Central memory CD4-positive, alpha-beta T cell (primary cell): ENCODE measurements around the gene GATC.
A peak's percentile ranks its signal among the peaks of the same experiment; 100 is the strongest.

Source experiments
- DNase-seq: peaks from one replicate; pipeline ENCODE4 v3.0.0; 2022
- total RNA-seq, 3 experiments: gene quantifications; one replicate each; lab custom pipeline; 2026; lab: John Stamatoyannopoulos, UW

Gene GATC, protein sequence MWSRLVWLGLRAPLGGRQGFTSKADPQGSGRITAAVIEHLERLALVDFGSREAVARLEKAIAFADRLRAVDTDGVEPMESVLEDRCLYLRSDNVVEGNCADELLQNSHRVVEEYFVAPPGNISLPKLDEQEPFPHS
- total RNA-seq, result 32.4 to 73.4 (median 60.2) reads per million in 3 experiments

DNA sequence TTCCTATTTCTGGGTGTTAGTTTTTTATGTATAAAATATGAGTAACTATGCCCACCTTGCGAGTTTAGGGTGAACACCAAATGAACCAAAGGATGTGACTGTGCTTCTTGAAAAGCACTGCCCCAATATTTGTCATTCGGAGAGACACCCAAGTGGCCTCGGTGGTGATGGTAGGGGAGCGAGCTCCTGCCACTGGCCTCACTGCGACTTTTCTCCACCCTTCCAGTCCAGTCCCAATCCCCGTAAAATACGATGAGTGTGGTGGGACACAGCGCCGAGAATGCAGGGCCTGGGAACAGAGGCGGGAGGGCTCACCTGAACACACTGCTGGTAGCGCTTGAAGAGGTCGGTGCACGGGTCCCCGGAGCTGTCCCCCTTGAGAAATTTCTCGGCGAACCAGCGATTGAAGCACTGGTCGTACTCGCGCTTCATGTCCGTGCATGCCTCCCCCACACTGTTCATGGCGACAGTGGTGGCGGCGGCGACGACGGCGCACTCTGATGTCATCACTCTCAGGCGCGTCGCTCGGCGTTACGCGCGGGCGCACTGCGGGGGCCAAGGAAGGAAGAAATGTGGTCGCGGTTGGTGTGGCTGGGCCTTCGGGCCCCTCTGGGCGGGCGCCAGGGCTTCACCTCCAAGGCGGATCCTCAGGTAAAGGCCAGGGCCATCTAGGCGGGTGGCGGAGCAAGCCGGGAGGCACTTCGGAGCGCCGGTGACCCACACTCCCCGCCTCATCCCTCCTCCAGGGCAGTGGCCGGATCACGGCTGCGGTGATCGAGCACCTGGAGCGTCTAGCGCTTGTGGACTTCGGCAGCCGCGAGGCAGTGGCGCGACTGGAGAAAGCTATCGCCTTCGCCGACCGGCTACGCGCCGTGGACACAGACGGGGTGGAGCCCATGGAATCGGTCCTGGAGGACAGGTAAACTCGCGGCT lies at the start of gene GATC, which contains the start of gene TRIAP1:
TSS of gene GATC (plus strand) at position 534 of the 933 bp plus-strand sequence. CDS start at position 571, 37 bp downstream.
TSS of gene TRIAP1 (minus strand) at position 474 of the 933 bp plus-strand sequence. CDS start at position 462, 12 bp downstream.
- DNase-seq, result peak; percentile 81

DNA sequence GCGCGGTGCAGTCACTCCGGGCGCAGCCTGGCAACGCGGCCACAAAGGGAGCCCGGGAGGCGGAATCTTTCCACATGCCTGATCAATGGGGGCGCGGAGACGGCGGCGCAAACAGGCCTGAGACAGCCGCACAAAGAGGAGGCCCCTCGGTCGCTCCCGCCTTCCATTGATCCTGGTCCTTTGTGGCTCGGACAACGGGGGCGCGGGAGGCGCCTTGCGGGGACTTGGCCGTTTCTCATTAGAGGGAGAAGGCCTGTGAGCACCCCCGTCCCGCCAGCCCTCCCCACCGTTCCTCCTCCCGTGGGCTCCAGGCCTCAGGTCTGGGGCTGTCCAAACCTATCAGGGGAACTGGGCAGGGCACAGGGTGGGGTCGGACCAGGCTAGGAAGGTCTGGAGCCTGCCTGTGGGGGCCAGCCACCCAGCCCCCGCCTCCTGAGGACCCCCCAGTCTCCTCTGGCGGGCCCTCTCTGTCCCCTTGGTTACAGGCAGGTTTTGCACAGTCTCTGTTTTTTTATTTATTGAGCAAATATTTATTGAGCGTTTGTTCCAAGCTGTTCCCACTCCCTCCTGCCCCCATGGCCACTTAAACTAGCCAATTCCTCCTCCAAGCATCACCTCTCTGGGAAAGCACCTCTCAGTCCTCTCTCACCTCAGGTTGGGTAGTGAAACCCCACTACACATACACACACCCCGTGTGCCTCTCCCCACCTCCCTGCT lies 48.3 kb upstream of the GATC start:
- DNase-seq, result no peak

DNA sequence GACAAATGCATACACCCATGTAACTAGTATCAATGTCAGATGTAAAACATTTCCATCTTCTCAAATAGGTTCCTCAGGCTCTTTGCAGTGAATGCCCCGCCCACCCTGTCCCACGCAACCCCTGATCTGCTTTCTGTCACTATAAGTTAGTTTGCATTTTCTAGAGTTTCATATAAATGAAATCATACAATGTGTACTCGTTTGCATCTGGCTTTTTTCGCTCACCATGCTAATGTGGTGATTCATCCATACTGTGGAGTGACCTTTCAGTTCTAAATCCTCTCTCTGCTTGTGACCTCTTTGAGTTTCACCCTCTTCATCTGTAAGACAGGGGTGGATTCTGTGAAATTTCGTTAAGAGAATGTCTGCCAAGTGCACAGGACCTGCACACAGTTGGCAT lies 46.7 kb upstream of the GATC start:
- no peak for DNase-seq

DNA sequence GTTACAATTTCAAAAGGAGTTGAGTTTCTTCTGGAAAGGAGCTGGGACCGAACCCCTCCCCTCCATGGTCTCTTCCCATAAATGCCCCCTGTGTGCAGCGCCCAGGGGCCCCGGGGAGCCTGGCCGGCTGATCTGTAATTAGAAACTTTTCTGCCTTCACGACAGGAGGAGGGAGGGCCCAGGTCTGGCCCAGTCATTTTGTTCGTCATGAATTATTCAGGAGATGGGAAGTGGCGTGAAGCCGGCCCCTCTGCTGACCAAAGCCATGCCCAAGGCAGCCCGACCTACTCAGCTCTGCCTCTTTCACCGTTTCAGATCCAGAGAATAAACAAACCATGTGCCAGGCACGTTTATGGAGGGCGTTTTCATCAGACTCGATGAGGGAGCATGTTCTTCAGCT lies 44.0 kb upstream of the GATC start:
- DNase-seq, result no peak

DNA sequence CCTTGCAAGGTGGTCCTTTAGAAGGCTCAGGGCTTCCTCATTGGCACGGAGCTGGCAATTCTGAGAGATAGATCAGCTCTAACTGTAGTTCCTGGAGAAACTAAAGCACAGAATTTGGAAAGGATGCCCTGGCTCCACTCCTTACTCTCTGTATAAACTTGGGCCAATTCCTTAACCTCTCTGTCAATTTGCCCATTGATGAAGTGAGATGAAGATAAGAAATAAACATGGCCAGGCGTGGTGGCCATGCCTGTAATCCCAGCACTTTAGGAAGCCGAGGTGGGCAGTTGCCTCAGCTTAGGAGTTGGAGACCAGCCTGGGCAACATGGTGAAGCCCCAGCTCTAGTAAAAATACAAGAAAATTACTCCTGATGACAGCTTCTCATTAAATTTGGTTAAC lies 42.4 kb upstream of the GATC start:
- no peak for DNase-seq

DNA sequence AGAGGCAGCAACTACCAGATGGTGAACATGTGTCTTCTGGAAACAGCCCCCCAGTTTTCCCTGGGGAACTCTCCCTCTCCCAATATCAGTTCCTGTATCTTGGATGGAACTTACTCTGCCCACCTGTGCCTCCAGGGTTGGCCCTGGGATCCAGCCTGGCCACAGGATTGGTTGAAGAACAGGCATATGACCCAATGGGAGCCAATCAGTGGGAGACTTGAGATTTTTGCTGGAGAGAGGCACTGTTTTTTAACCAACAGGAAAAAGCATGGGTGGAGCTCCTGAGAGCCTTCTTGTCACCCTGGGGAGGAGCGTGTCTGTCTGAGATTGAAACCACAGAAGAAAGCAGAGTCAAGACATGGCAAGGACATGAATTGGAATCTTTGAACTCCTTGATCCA lies 42.0 kb upstream of the GATC start:
- no peak for DNase-seq

DNA sequence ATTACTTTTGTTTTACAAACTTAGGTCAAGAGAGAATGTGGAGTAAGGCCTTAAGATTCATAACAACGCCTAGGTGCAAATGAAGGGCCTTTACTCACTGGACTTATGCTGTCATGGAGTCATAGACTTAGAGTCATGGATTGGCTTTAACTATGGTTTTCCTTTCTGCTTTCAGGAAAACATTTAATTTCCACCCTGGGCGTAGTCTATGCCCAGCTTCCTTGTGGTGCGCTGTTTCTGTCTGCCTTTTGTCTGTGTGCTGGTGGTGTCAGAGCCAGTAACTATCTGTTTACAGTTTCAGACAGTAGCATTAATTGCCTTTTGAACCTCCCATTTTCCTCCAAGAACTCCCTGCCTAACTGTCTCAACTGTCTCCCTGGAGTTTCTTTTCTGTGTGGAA lies 40.2 kb upstream of the GATC start:
- DNase-seq, result no peak

DNA sequence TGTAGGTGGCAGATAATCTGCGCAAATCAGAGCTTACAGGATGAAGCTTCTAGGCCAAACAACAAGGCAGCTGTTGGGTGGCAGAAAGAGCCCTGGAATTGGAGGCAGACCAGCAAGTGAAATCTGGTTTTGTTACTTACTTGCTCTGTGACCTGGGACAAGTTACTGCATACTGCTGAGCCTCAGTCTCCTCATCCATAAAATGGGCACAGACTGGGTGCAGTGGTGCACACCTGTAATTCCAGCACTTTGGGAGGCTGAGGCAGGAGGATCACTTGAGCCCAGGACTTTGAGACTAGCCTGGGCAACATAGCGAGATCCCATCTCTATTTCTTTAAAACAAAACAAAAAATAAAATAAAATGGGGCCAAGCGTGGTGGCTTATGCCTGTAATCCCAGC lies 39.7 kb upstream of the GATC start:
- DNase-seq, result no peak

DNA sequence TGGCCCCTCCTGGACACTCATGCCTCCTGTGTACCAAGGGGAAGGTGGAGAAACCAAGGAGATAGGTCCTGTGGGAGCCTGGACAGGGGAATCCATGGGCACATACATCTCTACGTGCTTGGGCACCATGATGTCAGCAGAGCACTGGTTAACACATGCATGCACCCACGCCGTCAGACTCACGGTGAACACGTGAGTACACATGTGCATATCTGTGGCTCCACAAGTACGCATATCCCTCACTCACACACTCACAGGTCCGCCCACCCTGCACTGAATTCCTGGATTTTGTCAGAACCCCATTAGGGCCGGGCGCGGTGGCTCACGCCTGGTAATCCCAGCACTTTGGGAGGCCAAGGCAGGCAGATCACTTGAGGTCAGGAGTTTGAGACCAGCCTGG lies 37.5 kb upstream of the GATC start:
- no peak for DNase-seq

DNA sequence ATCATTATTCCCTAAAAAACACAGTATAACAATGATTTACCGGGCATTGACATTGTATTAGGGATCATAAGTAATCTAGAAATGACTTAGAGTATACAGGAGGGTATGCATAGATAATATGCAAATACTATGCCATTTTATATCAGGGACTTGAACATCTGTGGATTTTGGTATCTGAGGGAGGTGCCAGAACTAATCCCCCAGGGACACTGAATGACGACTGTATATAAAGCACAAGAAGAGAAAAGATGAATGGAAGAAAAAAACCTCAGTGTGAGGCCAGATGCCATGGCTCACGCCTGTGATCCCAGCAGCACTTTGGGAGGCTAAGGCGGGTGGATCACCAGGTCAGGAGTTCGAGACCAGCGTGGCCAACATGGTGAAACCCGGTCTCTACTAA lies 33.8 kb upstream of the GATC start:
- DNase-seq, result no peak

DNA sequence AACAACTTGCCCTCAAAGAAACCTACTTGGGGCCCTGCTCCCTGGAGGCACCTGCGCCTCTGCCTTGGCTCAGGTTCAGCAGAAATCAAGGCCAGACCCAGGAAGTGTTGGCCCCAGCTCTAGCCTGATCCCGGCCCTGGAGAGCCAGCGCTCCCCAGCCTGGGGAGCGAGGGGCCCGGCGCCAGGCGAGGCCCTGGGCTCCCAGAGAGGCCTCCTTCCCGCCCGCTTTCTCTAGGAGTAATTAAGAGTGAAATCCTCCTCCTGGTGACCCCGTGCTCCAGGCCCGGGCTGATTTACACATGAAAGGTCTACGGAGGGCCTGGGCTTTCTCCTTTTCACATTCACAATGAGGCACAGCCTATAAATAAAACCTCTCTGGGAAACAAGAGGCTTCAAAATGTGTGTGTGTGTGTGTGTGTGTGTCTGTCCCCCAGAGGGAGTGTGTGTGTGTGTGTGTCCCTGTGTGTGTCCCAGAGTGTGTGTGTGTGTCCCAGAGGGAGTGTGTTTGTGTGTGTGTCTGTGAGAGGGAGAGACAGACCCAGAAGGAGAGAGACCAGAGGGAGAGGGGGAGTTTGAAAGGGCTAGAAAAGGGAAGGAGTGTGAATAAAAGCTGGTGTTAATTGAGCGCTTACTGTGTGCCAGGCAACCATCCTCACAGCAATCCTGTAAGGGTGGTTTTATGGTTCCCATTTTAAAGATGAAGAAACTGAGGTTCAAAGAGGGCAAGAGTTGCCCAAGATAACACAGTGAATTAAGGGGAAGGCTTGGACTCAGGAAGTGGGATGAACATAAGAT lies 32.1 kb upstream of the GATC start:
- DNase-seq, result no peak

DNA sequence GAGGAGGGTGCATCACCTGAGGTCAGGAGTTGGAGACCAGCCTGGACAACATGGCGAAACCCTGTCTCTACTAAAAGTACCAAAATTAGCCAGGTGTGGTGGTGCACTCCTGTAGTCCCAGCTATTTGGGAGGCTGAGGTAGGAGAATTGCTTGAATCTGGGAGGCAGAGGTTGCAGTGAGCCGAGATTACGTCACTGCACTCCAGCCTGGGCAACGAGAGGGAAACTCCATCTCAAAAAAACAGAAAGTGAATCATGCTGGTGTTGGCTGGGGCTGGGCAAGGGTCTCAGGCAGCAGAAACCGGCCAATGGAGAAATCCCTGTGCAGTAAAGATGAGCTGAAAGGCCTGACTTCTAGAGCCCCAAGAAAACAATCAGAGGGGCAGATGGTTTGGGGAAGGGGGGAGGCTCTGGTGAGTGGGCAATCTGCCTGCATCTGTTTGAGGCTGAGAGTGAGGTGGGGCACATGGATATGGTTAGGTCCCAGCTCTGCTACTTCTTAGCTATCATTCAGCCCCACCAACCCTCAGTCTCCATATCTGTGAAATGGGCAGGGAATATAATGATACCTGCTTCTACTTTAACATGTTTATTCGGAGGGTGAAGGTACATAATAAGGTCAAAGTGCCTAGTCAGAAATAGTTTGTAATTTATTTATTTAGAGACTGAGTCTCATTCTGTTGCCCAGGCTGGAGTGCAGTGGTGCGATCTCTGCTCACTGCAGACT lies 29.6 kb upstream of the GATC start:
- DNase-seq, result no peak

DNA sequence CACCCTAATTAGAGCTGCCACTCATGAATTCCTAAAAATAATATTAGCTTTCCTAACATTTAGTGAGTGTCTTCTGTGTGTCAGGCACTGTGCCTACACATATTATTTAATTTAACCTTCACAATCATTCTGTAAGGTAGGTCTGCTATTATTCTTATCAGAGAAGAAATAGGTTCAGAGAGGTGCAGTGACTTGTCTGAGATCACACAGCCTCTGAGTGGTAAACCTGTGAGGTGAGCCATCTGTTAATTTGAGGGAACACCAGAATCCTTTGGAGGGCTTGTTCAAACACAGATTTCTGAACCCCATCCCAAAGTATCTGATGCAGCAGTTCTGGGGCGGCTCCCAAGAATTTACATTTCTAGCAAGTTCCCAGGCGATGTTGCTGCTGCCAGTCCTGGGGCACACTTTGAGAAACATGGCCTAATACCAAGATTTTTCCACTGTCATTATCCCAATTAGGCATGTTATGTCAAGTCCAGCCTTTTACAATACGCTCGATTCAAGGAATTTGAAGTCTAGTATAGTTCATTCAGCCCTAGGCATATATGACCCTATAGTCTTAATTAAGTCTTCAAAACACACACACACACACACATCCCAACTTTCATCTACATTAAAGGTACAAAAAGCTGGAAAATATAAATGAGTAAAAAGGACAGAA lies 28.2 kb upstream of the GATC start:
- no peak for DNase-seq

DNA sequence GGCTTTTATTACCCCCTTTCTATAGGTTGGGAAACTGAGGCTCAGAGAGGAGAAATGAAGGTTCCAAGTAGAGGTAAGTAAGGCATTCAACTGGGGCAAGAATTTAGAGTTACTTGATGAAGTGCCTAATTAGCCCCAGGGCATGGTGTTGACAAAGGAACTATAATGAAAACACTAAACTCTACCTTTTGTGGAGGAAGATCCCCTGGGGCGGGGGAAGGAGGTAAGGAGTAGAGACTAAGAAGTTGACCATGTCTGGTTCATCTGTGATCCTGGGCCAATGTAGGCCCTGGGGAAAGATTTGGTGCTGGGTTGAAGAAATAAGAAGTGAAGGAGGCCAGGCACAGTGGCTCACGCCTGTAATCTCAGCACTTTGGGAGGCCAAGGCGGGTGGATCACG lies 24.5 kb upstream of the GATC start:
- DNase-seq, result no peak

DNA sequence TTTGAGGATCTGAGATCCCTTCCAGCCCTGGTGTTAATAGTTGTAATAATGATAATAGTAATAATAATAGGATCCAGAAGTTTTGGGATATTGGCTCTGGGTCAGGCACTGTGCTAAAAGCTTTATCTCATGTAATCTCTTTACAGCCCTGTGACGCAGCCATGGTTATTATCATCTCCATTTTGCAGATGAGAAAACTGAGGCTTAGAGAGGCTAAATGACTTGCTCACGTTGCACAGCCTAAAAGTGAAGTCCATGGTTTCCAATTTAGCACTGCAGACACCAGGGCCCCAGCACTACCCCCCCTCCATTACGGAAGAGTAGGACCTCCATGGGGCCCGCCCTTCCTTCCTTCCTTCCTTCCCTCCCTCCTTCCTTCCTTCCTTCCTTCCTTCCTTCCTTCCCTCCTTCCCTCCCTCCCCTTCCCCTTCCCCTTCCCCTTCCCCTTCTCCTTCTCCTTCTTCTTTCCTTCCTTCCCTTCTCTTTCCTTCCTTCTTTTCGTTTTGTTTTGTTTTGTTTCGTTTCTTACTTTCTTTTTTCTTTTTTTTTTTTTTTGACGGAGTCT lies 23.3 kb upstream of the GATC start:
- no peak for DNase-seq

DNA sequence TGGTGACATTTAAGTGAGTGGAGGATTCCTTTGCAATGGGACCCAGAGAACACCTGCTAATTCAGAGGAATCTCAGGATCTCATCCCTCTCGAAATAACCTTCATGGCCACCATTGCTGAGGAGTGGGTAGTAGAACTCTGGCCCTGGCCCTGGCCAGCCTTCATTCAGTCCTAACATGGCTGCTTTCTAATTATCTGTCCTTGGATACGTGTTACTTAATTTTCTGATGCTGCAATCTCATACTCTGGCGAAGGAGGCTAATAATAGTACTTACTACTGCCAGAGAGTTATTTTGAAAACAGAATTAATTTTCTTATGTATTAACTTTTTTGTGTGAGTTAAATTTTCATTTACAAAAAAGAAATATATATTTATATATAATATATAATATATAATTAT lies 20.4 kb upstream of the GATC start:
- DNase-seq, result no peak

DNA sequence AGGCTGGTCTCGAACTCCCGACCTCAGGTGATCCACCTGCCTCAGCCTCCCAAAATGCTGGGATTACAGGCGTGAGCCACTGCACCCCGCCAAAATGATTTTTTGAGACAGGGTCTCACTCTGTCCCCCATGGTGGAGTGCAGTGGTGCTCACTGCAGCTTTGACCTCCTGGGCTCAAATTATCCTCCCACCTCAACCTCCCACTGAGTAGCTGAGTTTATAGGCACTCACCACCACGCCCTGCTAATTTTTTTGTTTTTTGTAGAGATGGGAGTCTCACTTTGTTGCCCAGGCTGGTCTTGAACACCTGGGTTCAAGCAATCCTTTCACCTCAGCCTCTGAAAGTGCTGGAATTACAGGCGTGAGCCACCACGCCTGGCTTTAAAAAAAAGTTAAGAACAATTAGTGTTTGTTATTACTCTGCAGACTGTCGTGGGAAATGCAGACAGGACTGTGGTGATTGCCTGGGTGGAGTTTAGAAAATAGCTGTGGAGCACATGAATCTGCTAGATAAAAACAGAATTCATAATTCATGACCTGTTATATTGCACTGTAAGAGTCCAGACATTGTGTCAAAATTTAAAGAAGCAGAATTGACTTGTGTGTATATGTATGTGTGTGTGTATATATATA lies 17.5 kb upstream of the GATC start:
- DNase-seq, result no peak

DNA sequence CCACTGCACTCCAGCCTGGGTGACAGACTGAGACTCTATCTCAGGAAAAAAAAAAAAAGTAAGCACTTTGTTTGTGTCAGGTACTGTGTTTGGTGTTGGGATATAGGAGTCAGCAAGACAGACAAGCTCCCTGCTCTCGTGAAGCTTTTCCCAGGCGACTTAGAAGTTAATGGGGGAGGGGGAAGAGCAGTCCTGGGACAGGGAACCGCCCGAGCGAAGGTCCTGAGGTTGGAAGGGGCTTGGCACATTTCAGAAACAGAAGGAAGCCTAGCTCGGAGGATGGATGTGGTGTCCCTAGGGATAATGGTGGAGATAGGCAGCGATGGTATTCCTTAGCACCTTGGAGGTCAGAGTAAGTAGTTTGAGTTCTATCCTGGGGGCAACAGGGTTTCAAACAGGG lies 16.9 kb upstream of the GATC start:
- no peak for DNase-seq

DNA sequence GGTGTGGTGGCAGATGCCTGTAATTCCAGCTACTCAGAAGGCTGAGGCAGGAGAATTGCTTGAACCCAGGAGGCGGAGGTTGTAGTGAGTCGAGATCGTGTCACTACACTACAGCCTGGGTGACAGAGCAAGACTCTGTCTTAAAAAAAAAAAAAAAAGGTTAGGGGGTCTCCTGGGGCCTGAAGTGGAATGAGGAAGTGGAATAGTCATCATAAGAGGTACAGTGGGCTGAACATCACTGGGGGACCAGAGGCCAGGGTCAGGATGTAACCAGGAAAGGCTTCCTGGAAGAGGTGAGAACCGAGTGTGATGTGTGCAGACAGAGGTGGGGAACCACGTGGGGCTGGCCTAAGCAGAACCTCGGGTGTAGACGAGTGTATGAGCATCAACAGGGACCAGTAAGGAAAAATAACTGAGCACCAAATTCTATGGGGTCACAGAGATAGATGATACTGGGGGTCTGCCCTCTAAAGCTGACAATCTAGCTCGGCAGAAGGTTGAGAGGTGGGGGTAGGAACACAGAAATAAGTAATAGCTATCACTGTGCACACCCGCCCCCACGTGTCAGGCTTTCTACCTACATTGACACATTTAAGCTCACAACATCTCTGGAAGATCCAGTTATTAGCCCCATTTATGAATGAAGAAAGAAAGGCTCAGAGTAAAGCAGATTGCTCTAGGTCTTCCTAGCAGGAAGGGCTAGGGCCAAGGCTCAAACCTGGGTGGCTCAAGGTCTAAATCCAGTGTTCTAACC lies 13.3 kb upstream of the GATC start:
- DNase-seq, result no peak
